OCI-LY3 (cell line): ENCODE results near the gene MAP2K4.

Experiments
- H2AFZ ChIP-seq: fragments of 200-600, 300-600 bp; shearing (Covaris generic); 2 replicates; pipeline ENCODE4 v1.6.0; 2014; ENCODE audit warnings: antibody characterized with exemption, low read depth, low read length
- H3K27ac ChIP-seq: fragments of 200-600, 300-600 bp; sonication (generic); 2 replicates; pipeline ENCODE4 v1.5.1; 2014; ENCODE audit warnings: mild to moderate bottlenecking, low read length, moderate library complexity, mixed read lengths
- H3K27me3 ChIP-seq: fragments of 200-600, 300-600 bp; sonication (generic); 2 replicates; pipeline ENCODE4 v1.6.1; 2014; ENCODE audit warnings: low read depth, low read length, mixed read lengths
- H3K36me3 ChIP-seq: fragments of 200-600, 300-600 bp; sonication (generic); replicated peaks from 2 replicates; pipeline ENCODE3; 2014; ENCODE audit warnings: low read depth, low read length, mixed read lengths
- H3K4me1 ChIP-seq: fragments of 300-600, 200-600 bp; sonication (generic); 2 replicates; pipeline ENCODE4 v1.6.1; 2014; ENCODE audit warnings: low read length, mixed read lengths
- H3K4me2 ChIP-seq: fragments of 200-600, 300-600 bp; sonication (generic); 2 replicates; pipeline ENCODE4 v1.6.1; 2014; ENCODE audit warnings: low read length, mixed read lengths
- H3K4me3 ChIP-seq: fragments of 300-600, 200-600 bp; sonication (generic); 2 replicates; pipeline ENCODE4 v1.5.1; 2014; ENCODE audit warnings: antibody characterized with exemption, mild to moderate bottlenecking, low read length, moderate library complexity
- H3K79me2 ChIP-seq: fragments of 300-600, 200-600 bp; shearing (Covaris generic); 2 replicates; pipeline ENCODE4 v1.6.1; 2014; ENCODE audit warnings: mild to moderate bottlenecking, low read length, mixed read lengths
- H3K9ac ChIP-seq: fragments of 300-600, 200-600 bp; shearing (Covaris generic); 2 replicates; pipeline ENCODE4 v1.6.0; 2014; ENCODE audit warnings: mild to moderate bottlenecking, low read length, moderate library complexity
- H3K9me3 ChIP-seq: fragments of 200-600, 300-600 bp; shearing (Covaris generic); 2 replicates; pipeline ENCODE4 v1.6.1; 2014; ENCODE audit warnings: low read length, mixed read lengths; ENCODE audit not compliant: insufficient read depth
- H4K20me1 ChIP-seq: fragments of 200-600, 300-600 bp; sonication (generic); 2 replicates; pipeline ENCODE4 v1.6.1; 2016; ENCODE audit warnings: low read length, mixed read lengths; ENCODE audit not compliant: insufficient read depth
- CTCF ChIP-seq: fragments of 200-600, 300-600 bp; sonication (generic); IDR thresholded peaks from 2 replicates; pipeline ENCODE4 v1.5.1; 2014; ENCODE audit warnings: antibody characterized with exemption, low read length, low read depth
- EZH2phosphoT487 ChIP-seq: fragments of 200-600 bp; shearing (Covaris generic); IDR thresholded peaks from 2 replicates; pipeline ENCODE4 v1.6.1; 2018; ENCODE audit warnings: antibody characterized with exemption, mixed run types, low read depth

Gene MAP2K4

DNA sequence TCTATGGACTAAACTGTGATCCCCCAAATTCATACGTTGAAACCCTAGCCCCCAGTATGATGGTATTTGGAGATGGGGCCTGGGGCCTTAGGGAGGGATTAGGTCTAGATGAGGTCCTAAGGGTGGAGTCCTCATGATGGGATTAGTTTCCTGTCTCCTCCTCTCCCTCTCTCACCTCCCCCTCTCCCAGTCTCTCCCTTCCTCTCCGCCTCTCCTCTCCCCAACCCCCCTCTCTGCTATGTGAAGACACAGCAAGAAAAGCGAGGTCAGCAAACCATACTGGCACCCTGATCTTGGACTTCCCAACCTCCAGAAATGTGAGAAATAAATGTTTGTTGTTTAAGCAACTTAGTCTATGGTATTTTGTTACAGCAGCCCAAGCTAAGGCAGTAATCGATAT lies 38.8 kb upstream of the MAP2K4 start:
- no peak for TF ChIP-seq EZH2phosphoT487
- no peak for TF ChIP-seq CTCF
- H4K20me1 ChIP-seq: no peaks in the 10 kb centered on the region
- H3K4me3 ChIP-seq: no peak overlapping the region
- no peaks in the 10 kb centered on the region for H3K9me3 ChIP-seq
- H3K27ac ChIP-seq: no peak overlapping the region
- H3K4me2 ChIP-seq: no peak overlapping the region
- H3K79me2 ChIP-seq: no peaks in the 10 kb centered on the region
- H3K9ac ChIP-seq: no peak overlapping the region
- H3K36me3 ChIP-seq: peaks cover 3% of the 10 kb centered on the region
- no peaks in the 10 kb centered on the region for H3K4me1 ChIP-seq
- no peak overlapping the region for H2AFZ ChIP-seq
- no peaks in the 10 kb centered on the region for H3K27me3 ChIP-seq

GRCh38 chr17:11986179-11986941 lies 34.3 kb upstream of the MAP2K4 start:
- no peaks in the 10 kb centered on the region for H4K20me1 ChIP-seq
- no peaks in the 10 kb centered on the region for H3K9me3 ChIP-seq
- no peaks in the 10 kb centered on the region for H3K27me3 ChIP-seq
- no peak overlapping the region for H3K9ac ChIP-seq
- no peaks in the 10 kb centered on the region for H3K4me1 ChIP-seq
- H3K27ac ChIP-seq: no peak overlapping the region
- peaks cover 6% of the 10 kb centered on the region for H3K36me3 ChIP-seq
- H3K79me2 ChIP-seq: no peaks in the 10 kb centered on the region
- TF ChIP-seq EZH2phosphoT487 (no peak), CTCF (no peak)
- H2AFZ ChIP-seq: no peak overlapping the region
- no peak overlapping the region for H3K4me3 ChIP-seq
- H3K4me2 ChIP-seq: no peak overlapping the region

DNA sequence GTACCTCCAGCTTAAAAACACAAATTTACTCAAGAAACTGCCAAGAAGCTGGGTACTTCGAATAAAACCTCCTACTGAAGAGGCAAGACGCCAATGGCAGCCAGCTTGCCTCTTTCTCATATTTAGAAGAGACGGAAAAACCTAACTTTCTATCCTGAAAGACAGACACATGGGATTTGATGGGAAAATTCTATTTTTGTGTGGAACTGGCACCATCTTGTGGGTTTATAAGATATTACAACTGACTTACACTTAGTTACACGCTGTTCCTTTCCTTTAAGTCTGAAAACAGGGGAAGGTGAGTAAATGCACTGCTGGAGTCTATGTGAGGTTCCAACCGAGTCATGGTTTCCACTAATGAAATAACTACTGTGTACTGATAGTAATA lies 33.7 kb upstream of the MAP2K4 start:
- H4K20me1 ChIP-seq: no peaks in the 10 kb centered on the region
- no peaks in the 10 kb centered on the region for H3K27me3 ChIP-seq
- H3K36me3 ChIP-seq: peaks cover 6% of the 10 kb centered on the region
- H3K4me1 ChIP-seq: no peaks in the 10 kb centered on the region
- no peak overlapping the region for H3K9ac ChIP-seq
- H2AFZ ChIP-seq: no peak overlapping the region
- H3K4me2 ChIP-seq: no peak overlapping the region
- no peak overlapping the region for H3K27ac ChIP-seq
- no peak overlapping the region for H3K4me3 ChIP-seq
- TF ChIP-seq CTCF: peak; percentile 42
- no peak for TF ChIP-seq EZH2phosphoT487
- H3K9me3 ChIP-seq: no peaks in the 10 kb centered on the region
- no peaks in the 10 kb centered on the region for H3K79me2 ChIP-seq

- no peak for TF ChIP-seq EZH2phosphoT487
- Histone ChIP-seq H3K27ac (no peak overlapping the region), H2AFZ (no peak overlapping the region), H3K79me2 (no peaks in the 10 kb centered on the region), H3K36me3 (peaks cover 6% of the 10 kb centered on the region), H3K9me3 (no peaks in the 10 kb centered on the region), H3K4me2 (no peak overlapping the region), H3K27me3 (no peaks in the 10 kb centered on the region), H3K4me3 (no peak overlapping the region), H3K9ac (no peak overlapping the region), H3K4me1 (0 out of 2 replicates have a peak, but pooled peaks cover 2% of the 10 kb centered on the region), H4K20me1 (no peaks in the 10 kb centered on the region)
Measured at GRCh38 chr17:11990363-11990983, 30.2 kb upstream of the MAP2K4 start.
